Dedifferentiated amniotic fluid mesenchymal stem cell (primary cell): ENCODE measurements around the gene CCDC157.
"Not testable (repeated sequence)": the region's sequence is repeated elsewhere in the genome, so short reads cannot be mapped to it uniquely, and the experiment has no call there.

Experiments used
- DNase-seq: peaks from one replicate; pipeline ENCODE4 v3.0.0-alpha.2; 2016; ENCODE audit errors: extremely low spot score

Gene CCDC157

DNA sequence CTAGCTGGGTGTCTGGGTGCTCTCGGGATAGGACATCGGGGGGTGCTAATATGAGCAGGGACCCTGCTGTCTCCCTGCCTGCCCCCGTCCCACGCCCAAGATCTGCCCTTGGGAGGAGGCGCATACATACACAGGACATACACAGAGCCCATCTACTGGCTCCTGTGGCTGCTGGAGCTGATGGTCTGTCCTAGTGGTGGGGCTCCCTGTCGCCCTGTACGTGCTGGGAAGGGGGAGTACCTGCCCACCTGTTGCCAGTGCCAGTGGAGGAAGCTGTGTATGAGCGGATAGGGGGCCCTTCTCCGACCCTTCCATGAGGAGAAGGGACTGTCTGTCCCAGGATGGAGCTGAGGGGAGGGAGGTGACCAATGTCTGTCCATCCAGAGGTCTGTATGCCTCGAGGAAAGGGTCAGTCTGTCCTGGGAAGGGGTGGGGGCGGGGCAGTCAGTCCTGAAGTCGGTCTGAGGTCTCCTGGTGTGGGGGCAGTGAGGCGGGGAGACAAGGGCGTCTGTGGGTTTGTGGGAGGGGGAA, 31.0 kb upstream of the CCDC157 start:
- no peak for DNase-seq

DNA sequence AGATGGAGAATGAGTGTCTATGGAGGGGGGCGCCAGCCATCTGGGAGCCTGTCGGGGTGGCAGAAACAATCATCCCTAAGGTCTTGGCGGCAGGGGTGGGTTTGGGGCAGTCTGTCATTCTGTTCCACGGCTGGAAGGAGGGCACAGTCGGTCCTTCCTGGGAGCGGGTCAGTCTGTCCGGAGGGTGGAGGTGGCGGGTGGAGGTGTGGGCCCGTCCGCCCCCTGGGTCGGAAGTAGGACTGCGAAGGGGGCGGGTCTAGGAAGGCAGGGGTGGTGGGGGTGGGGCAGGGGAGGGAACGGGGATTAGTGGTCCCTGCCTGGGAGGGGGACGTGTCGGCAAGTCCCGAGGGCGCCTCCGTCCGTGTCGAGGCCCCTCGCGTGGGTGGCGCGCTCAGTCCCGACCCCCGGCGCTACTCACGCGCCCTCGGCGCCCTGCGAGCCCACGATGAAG, 30.5 kb upstream of the CCDC157 start:
- no peak for DNase-seq

DNA sequence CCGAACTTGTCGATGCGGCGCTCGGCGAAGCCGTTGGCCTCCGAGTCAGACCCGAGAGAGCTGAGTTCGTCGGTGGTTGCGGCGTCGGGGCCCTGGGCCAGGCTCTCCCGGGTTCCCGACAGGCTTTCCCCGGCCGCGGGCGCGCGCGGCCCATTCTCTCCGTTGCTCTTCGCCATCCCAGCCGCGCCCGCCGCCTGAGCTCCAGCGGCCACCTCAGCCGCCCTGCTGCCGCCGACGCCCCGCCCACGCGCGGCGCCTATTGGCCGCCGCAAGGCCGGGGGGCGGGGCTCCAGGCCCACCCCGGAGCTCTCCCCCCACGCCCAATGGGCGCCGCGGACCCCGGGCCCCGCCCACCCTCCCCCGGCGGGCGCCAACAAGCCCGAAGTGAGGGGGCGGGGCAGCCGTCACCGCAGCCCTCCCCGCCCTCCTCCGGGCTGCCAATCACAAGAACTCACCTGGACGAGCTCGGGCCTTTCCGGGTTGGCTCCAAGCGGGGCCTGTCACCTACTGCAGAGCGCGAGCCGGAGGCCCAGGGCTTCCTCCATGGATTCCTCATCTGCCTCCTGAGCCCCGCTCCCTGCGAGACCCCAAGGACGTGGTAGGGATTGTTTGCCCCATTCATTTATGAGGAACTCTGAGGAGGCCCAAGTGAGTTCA, 30.0 kb upstream of the CCDC157 start, which contains the start of gene TBC1D10A:
TSS of gene TBC1D10A (minus strand) at position 236 of the 657 bp plus-strand sequence. CDS start at position 176, 60 bp downstream.
- peak; percentile 70 for DNase-seq

DNA sequence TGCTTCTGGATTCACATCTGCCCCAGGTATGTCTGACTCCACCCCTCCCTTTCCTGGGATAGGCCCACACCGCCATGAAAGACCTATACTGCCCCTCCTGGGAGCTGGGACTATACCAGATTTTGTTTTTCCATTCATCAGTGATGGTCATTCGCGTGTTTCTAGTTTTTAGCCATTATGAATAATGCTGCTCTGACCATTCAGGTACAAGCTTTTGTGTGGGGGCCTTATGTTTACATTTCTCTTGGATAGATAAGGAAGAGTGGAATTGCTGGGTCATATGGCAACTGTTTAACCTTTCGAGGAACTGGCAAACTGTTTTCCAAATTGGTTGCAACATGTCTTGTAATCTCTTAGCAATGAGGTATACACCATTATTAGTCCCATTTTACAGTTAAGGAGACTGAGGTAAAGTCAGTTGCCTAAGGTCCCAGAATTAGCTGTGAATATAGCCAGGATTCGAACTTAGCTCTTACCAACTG, 28.9 kb upstream of the CCDC157 start:
- DNase-seq: no peak

DNA sequence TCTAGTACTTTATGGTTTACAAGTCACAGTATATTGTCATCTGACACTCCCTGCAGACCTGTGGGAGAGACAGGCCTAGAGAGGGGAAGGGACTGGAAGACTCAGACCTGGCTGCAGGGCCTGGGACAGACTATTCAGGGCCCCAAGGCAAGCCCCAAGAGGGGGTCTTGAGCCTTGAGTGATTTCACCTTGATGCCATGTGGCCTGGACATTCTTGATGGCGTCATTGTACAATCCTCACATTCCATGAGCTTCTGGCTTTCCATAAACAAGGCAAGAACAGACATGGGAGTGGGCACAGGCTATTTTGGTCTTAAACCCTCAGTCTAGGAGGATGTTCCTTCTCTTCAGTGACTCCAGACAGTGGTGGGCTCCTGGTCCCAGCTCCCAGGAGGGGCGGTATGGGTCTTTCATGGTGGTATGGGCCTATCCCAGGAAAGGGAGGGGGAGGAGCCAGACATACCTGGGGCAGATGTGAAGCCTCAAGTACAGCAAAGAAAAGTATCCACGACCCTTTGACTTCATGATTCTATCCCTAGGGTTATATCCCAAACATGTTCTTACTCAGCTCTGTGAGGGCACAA, 28.2 kb upstream of the CCDC157 start:
- DNase-seq: no peak

DNA sequence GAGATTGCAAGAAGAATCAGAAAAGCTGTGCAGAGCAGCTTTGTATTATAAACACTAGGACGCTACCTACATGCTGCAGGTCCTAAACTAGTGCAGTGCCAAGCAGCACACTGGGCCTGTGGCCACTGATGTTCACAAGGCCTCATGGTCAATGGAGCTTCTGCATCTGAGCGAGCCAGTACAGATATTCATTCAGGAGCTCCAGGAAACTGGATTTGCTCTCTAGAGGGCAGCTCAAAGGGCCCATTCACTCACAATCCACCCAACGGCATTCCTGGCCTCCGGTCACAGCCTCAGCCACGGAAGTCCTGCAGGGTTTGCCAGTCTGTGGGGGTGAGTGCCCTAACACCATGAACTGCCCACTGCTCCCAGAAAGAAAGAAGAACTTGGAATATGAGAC, 24.3 kb upstream of the CCDC157 start:
- no peak for DNase-seq

DNA sequence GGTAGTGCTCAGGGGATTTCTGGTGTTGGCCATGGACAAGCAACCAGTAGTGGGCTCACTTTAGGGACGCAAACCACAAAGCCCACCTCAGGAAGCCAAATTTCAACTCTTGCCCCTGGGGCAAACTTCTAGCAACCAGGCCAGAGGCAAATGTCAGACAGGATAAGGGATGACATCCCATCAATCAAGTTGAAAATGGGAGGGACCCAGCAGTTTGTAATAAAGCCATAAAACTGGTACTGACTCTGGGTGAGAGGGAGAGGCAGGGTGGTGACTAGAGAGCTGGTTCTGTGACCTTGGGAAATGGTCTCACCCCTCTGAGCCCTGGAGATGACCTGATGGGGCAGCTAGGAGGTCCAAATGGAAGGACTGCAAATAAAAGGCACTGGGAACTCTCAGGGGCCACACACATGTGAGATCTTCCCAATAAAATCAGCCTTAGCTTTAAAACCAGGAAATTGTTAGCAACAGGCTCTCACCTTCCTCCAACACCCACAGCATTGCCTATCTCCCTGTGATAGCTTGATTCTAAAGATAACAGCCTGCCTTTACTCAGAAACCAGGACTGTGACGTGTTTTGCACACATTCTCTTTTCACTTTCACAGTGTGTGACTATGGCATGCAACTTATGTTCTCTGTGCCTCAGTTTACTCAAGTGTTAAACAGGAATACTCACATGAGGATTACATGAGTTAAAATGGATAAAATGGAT, 23.7 kb upstream of the CCDC157 start:
- DNase-seq: no peak

DNA sequence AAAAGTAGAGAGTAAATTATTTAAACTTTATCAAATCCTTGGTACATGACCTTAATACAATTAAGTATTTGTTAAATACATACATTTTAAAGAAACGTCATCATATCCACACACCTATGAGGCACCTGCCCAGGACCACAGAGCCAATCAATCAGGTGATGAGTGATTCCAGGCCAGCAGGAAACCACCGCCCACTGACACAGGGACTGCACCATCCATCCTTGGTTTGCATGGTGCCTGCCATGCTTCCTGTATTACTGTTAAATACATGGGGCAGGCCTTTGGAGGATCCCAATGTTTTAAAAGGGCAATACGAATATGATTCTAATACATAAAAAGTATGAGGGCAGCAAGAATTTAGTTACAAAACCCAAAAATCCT, 23.1 kb upstream of the CCDC157 start:
- no peak for DNase-seq

DNA sequence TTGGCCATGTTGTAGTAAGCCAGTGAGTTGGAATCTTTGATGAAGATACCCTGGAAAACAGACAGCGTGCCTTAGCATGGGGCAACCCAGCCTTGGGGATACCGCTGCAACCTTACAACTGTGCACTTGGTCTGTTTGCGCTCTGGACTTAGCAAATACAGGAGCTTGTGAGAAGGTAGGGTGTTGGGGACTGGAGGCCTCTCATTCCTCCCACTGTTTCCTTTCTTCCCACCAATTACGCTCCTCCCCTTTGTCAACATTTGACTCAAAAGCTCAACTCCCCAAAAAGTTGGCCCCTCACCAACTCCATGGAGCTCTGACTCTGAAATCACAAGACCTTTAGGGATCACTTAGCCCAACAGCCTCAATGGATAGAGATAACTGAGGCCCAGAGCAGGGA, 22.2 kb upstream of the CCDC157 start:
- no peak for DNase-seq

DNA sequence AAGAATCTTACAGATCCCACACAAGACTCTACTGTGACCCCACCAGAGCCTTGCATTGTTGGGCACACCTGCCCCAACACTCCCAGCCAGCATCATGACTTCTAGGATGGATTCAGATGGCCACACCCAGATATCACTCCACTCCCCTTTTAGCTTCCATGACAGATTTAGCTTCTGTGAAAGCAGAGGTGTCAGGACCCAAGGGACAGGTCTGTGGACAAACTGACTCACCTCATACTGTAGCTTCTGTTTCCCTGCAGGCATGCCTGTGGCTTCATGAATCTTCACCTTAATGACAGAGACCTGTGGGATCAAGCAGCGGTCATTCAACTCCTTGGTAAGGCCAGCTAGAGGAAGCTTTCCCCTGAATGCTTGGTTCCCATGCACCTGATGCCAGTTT, 21.6 kb upstream of the CCDC157 start:
- no peak for DNase-seq

DNA sequence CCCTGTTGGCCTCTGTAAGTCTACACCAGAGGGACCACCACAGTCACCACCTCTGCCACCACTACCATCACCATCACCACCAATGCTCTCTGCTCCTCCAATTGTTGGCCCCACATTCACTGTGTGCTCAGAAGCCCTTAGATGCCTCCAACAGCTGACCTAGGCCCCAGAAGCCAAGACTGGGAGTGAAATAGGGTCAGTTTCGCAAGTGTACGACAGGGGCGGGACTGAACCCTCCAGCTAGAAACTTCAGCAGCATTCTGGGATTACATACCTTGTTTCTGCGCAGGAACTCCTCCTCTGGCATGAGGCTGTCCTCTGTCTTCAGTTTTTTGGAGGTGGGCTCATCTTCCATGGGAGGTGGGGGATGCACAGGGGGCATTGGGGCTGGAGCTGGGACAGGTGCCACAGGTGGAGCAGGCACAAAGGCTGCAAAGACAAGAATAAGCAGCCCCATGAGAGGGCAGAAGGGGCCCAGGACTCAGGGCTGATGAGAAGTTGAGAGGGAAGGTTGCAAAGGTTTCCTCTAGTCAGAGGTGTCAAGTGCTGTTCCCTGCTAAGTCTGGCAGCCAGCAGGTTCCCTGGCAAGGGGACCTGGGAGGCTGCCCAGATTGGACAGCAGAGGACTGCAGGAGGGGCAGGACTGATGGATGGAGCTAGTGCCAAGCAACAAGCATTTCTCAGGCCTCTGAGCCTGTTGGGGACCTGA, 19.9 kb upstream of the CCDC157 start:
- DNase-seq: no peak

DNA sequence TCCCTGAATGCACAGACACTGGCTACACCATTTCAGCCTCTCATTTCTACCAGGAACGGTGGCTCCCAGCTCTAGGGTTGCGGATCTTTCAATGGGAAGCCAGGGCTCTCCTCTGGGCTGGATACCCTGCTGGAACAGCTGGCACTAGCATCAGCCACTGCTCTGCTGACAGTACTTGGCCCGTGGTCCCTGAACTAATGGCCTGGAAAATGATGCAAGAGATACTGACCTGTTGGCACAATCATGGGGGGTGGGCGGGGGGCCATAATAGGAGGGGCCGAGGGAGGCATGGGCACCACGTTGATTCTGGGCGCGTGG, 19.4 kb upstream of the CCDC157 start:
- DNase-seq: no peak

DNA sequence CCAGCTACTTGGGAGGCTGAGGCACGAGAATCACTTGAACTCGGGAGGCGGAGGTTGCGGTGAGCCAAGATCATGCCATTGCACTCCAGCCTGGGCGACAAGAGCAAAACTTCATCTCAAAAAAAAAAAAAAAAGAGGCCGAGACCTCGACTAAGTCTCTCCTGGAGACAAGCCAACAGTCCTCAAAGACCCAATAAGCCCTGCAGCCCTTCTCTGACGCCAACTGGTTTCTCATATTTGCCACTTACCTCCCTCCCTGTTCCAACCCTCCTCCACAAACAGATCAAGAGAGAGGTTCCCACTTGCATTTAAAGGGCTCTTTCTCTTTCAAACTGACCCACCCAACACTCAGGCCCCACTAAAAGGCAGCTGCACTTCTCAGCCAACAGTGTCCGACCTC, 18.5 kb upstream of the CCDC157 start:
- not testable (repeated sequence) for DNase-seq

DNA sequence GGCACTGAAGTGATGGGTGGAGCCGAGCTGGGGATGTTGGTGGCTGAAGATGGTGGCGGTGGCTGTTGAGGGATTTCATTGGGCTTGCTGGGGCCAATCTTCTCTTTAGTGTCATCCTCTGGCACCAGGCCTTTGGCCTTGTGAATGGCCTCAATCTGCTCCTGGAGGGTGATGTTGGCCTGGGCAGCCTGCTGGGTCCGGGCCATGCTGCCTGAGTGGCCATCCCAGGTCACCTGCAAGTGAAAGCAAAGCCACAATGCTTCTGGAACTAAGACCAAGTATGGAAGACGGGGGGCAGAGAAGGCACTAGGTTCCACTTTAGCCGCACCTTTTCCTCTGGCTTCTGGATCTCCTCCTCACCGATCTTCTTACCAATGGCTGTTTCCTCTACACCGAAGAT, 18.0 kb upstream of the CCDC157 start:
- DNase-seq: no peak

DNA sequence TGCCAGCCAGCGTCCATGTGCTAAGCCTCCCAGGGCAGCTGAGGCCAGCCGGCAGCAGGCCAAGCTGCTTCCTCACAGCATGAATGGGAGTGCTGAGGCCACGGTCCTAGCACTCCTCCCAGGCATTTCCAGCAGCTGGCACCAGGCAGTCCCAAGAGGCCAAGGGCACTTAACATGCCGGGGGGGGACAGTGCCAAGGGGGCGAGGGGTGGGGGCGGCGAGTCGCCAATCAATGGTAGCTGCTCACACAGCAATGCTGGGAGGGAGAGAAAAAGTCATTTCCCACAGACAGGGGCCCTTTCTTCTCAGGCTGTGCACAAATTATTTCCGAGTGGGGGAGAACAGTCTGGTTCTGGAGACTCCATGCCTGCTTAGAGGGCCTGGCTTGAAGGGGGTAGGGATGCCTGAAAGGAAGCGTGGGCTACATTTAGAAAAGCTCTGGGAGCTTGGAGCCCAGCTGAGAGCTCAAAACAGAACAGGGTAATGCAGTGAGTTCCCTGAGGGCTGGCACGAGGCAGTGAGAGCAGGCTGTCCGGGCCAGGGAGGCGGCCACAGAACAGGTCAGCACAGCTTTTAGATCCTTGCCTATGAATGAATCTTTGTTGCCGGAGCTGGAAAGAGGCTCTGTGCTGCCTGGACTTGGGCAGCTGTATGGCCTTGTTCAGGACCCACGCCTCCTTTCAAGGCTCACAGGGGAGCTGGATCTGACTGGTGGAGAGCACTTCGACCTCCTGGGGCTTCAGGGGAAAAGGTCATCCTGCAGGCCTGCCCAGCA, 15.7 kb upstream of the CCDC157 start:
- no peak for DNase-seq

DNA sequence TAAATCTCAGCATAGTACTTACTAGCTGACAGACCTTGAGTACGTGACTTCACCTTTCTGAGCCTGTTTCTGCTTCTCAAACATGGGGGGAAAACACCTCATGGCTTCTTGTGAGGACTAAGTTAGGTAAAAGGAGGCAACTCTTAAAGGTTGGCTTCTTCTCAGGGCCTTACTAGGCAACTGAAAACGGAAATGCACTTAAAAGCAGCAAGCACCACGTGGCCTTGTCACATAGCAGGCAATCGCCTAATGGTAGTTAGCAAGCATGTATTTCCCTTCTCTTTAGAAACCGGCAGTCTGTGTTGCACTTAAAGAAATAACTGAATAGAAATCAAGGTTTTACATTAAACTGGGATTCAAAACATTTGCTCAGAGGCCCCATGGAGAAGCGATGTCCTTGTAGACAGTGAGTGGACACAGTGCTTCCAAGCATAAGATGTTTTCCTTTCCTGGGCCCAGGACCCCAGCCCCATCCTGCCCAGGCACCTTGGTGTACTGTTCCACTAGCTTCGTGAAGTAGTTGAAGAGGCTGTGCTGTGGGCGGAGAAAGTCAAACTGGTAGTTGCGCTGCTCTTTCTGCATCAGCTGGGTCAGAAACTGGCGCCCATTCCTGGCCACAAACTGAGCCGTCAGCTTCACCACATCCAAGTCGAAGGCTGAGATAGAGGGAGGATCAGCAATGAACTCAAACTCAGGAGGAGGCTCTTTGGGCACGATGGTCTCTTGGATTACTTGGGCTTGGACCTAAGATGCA, 12.2 kb upstream of the CCDC157 start:
- no peak for DNase-seq

DNA sequence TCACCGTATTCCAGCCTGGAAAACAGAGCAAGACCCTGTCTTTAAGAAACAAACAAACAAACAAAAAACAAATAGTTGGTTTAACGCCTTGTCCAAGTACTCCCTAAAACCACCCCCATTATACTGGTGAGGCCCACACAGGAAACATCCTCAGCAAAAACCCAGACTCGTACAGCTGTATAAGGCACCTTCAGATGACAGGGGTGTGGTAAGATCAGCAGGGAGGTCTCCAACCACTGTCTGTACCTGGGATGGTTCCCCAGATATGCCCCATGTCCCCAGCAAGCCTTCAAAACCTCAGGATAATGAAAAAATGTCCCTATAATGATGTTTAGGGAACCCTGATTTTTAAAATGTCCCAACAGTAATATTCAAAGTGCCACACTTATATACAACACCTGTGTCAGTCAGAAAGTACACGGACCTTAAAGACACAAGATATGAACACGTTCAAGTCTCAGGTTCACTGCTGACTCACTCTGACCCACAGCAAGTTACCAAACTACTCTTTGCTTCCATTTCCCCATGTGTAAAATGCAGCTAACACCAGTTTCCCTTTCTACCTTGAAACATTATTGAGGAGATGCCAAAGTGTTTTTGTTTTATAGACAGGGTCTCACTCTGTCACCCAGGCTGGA, 9.4 kb upstream of the CCDC157 start:
- no peak for DNase-seq

DNA sequence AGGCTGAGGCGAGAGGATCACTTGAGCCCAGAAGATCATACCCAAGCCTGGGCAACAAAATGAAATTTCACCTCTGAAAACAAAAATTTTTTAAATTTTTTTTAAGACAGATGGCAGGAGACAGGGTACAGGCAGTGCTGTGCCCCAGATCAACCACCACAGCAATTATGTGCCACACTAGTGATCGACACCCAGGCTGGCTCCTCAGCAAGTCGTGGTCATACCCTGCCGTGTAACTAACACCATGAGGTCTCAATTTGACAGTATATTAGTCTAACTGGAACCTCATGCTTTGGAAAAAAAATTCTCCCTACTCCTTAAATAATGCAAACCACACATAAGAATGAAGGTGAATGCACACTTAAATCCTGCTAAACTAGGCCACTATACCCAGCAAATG, 8.4 kb upstream of the CCDC157 start:
- DNase-seq: no peak

DNA sequence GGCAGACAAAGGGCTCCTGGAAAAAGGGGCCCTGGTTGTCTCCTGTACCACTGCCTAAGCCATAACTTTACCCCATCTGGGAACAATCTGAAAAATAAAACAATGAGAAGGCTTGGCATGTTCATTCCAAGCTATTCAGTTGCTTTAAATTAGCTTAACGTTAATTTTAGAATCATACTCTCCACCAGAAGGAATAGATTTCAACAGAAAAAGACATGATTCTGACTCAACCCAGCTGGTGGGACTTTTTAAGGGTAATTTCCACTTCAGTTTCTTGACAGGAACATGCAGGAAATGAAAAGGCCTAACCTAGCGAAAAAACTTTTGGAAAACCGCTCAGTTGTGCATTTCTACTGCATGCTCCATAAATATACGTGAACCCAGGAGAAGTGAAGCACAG, 8.0 kb upstream of the CCDC157 start:
- peak; percentile 60 for DNase-seq

DNA sequence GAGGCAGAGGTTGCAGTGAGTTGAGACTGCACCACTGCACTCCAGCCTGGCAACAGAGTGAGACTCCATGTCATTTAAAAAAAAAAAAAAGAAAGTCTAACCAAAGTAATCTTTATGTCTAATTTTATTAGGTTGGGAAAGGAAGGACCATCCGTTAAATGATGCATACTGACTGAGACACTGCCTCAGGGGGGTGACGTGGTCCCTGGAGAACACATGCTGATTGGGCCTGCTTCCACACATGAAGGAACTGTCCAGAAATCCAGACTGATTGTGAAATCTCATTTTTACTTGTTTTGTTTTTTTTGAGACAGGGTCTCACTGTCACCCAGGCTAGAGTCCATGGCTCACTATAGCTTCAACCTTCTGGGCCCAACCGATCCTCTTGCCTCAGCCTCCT, 5.6 kb upstream of the CCDC157 start:
- no peak for DNase-seq
